SHP77 treated with DMSO at 0.1 percent for 48 hours (cell line): Measurements from ENCODE around the gene LY86.

ENCODE experiments used
- DNase-seq: peaks from one replicate; lab custom pipeline; 2025; lab: John Stamatoyannopoulos, UW

LY86 gene

DNA sequence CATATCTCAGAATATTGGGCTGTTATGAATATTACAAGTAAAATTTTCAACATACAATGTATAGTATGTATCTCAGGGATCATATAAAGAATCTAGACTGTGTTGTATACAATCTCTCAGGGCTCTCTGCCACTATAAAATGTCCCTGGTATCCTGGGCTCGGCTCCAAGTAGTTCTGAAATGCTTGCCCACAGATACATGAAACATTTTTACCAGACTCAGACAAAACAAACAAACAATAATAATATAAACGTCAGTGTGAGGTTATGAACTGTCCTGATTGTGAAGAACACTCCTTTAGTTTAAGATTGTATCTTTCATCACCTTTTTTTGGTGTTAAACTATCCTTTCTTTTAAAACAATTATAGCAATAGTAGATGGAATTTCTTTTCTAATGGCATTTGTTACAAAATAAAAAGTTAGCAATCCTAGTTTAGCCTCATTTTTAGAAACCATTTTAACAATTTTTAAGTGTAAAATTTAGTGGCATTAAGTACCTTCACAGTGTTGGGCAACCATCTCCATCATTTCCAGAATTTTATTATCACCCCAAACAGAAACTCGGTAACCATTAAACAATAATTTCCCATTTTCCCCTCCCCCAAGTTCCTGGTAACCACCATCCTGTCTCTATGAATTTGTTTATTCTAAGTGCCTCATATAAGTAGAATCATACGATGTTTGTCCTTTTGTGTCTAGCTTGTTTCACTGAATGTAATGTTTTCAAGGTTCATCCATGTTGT lies 17.4 kb upstream of the LY86 start:
- DNase-seq: no peak

DNA sequence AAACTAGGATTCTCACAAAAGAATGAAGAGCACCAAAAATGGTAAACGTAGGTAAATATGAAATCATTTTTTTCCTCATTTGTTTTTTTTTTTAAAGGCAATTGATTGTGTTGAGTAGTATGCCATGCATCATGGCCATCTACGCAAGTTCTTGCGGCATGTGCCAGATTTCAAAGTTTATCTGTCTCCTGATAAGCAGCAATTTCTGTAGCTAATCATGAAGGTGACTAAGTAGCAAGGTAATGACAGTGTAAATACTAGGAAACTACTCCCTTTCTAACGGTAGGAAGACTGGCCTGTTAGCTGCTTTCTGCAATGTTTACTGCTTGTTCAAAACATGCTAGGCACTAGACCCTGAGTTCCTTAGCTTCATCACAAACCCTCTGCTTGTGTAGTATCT lies 13.4 kb upstream of the LY86 start:
- no peak for DNase-seq

DNA sequence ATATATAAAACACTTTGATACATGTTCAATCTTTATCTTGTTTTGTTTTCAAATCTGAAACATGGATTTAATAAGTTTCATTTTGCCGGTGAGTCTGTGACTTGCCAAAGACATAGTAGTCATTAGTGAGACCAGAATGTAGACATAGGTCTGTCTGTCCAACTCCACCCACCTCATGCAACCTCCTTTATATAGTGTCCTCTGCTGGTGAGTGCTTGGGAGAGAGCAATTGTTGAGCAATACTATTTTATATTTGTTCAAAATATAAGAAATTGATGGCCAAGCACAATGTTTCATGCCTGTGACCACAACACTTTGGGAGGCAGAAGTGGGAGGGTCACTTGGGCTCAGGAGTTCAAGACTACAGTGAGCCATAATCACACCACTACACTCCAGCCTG lies 10.8 kb upstream of the LY86 start:
- DNase-seq: no peak

DNA sequence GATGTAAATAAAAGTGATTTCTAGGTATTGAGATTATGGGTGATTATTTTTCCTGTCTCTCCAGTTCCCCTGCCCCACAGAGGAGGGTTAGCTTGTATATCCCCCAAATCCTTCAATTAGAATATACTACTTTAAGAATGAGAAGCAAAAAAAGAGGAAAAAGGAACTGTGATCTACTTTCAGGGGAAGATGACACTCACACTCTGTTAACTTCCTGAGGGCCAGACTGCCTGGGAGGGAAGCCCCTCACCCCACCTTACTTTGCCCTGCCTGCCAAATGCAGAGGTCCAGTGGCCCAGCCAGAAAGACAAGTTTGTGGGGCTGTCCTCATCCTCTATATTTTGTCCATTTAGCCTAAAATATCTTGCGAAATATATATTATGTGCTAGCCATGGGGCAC lies 9.2 kb upstream of the LY86 start:
- no peak for DNase-seq

DNA sequence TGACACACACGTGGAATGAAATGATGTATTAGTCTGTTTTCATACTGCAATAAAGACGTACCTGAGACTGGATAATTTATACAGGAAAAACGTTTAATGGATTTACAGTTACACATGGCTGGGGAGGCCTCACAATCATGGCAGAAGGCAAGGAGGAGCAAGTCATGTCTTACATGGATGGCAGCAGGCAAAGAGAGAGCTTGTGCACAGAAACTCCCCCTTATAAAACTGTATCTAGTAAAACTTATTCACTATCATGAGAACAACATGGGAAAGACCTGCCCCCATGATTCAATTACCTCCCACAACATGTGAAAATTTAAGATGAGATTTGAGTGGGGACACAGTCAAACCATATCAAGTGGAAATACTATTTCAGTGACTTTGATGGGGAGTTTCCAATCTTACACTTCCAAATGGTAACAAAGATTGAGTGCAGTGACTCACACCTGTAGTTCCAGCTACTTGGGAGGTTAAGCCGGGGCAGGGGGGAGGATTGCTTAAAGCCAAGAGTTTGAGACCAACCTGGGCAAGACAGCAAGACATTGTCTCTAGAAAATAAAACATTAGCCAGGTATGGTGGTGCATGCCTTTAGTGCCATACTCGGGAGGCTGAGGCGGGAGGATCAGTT lies 8.2 kb upstream of the LY86 start:
- DNase-seq: no peak

DNA sequence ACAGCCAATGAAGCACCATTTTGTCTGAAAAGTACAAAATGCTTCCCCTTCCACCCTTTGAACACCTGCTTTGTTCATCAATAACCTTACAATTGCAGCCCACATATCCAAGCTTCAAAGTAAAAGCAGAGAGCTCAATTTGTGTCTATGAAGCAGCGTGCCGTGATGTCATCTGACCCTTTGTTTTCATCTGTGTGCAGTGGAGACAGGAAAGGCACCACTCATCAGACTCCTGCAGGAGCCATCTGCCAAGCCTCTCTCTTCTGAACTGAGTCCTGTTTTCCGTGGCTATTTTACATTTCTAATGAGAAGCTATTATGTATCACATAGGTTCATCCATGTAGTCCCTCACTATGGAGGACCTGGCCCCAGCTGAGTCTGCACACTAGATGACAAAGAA lies 7.5 kb upstream of the LY86 start:
- no peak for DNase-seq

DNA sequence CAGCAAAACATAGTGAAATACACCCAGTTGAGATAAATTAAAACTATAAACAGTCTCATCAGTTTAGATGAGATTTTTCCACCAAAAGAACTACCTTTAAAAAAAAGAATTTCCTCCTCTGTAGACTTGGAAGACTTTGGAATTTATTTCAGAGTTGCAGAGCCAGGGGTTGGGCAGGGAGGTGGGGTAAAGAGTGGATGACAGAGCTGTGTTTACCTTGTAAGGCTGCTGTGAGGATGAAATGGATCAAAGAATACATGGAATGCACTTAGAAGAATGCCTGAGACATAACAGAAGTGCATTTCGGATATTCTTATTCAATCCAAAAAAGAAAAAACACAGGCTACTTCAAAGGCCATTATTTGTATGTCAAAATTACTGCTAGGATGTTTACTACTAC lies 6.4 kb upstream of the LY86 start:
- no peak for DNase-seq

DNA sequence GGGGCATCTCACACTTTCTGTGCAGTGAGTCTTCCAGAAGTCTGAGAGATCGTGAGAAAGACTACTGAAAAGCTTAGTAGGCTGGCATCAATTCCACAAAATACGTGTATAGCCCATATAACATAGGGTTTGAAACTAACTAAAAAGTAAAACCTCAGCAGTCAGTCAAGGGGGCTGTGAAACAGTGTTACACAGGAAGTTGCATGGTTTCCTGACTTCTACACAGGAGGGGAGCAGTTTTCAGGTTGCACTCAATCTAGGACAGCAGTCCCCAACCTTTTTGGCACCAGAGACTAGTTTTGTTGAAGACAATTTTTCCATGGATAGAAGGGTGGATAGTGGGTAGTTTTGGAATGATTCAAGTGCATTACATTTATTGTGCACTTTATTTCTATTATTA lies 4.7 kb upstream of the LY86 start:
- DNase-seq: no peak

DNA sequence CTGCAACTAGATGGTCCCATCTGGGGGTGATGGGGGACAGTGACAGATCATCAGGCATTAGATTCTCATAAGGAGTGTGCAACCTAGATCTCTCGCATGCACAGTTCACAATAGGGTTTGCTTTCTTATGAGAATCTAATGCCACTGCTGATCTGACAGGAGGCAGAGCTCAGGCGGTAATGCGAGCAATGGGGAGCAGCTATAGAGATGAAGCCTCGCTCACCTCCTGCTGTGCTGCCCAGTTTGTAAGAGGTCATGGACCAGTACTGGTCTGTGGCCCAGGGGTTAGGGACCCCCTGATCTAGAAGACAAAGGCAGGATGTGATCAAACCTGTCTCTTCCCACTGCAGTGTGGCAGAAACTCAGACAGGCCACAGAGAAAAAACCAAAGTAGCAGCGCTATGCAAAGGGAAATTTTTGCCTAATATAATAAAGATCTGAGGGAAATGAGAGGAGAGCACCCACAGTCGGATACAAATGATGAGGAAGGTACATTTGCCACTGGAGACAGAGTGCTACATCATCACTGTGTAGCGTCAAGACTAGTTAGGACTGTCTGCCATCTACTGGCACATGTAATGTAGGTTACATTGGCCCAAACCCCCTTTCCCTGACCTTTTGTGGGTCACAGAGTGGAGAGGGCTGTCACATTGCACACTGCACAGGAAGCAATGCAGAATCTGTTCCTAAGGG lies 4.1 kb upstream of the LY86 start:
- no peak for DNase-seq

DNA sequence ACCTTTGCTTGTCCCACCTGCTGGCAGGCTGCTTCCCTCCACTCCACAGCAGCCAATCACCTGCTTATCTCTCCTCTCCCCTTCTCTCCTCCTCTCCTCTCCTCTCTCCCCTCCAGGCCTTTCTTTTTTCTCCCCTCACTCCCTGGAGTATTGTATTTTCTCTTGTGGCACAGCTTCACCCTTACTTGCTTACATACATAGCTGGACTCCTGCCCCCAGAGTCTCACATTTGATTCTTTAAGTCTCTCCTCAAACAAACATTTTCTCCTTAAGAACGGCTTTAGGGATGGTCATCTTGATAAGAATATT lies 3.6 kb upstream of the LY86 start:
- no peak for DNase-seq

DNA sequence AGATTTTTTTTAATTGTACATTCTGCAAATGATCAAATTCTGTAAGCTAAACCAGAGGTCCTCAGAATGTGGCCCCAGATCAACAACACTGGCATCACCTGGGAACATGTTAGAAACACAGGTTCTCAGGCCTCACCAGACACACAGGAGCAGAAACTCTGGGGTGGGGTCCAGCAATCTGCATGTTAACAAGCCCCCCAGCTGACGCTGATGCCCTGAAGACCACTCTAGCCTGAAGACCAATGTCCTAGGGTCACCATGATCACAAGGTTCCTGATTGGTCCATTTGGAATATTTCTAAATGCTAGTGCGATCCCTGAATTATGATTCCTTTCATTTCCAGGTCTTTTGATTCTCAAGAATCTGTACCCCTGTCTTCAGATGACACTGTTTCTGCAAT lies 2.4 kb upstream of the LY86 start:
- DNase-seq: no peak

DNA sequence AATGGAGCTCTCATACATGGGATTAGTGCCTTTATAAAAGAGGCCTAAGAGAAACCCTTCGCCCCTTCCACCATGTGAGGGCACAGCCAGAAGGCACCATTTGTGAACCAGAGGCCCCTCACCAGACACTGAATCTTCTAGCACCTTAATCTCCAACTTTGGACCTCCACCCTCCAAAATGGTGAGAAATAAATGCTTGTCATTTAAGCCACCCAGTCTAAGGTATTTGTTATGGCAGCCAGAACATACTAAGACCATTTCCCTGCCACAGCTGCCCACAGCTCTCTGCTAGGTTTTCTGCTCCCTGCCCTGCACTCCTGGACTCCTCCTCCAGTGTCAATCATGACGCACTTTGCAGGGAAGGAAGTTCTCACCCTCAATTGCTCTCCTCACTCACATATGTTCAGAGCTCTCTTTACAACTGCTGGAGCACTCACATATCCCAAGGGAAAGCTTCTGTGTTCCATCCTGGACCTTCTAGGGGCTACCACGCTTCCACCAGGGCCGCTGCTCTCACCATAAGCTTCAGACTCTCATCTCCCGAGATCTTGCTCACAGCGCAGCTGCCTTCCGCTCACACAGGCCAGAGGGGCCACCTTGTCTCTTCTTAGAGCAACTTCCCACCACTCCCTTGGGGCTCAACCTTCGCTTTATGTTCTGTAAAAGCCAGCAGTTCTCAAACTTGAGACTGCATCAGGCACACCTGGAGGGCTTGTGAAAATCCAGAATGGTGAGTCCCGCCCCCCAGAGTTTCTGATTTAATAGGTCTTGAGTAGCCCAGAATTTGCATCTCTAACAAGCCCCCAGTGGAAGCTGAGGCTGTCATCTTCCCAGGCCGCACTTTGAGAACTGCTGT lies 1.6 kb upstream of the LY86 start:
- DNase-seq: no peak

DNA sequence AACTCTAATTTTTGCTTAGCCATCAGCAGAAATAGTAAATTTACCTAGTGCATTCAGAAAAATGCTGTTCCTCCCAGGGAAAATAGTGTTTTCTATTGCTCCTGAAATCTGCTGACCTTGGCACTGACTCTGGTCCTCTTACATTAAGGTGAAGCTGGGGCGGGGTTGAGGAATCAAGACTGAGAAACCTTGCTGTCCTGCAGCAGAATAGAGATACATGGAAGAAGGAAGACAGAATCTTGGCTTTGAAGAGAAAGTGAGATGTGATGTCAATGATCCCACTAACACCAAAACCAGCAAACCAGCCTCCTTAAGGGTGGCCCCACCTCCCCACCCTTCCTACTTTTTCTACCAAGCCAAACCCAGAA lies 840 bp upstream of the LY86 start:
- no peak for DNase-seq

DNA sequence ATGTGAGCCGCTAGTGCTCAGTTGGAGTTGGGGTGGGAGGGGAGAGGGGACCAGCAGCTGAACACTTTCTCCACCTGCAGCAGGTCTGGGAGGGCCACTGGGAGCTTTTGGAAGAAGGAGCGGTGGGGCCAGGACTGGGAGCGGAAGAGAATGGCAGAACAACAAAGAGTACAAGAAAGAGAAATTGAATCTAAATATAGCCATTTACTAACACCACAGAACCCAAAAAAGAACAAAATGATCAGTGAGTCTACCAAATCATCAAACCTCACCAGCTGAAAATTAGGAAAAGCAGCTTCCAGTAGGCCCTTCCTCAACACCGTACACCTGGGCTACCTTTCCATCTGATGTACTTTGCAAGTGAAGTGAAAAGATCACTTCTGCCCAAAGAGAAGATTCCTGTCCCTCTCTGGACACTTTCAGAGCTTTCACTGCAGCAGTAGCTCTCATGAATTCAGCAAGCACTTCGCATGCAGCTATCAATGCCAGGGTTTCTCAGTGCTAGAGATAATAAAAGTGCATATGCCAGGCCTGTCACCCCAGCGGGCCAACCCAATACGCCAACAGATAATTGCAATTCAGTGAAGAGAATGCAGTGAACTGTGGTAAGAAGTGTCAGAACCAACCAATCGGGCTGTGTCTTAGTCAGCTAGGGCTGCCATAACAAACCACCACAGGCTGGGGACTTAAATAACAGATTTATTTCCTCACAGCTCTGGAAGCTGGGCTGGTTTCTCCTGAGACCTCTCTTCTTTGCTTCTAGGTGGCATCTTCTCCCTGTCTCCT lies 597 bp downstream of the LY86 start:
- DNase-seq: no peak

DNA sequence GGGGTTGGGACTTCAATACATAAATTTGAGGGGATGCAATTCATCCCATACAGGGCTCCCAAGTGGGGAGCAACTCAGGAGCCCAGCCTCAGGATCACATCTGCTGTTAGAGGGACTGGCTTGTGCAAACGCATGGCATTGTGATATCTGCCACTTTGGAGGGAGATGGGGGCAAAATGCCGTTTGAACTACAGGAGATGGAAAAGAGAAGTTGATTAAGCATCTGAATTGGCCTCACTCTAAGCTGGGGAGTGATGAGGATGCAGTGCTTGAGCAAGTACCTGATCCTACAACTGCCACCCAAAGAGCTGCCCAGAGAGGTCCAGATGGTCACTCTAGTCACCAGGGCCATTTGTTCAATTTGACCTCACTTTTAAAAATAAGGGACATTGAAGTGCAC lies 2.0 kb downstream of the LY86 start:
- DNase-seq: no peak

DNA sequence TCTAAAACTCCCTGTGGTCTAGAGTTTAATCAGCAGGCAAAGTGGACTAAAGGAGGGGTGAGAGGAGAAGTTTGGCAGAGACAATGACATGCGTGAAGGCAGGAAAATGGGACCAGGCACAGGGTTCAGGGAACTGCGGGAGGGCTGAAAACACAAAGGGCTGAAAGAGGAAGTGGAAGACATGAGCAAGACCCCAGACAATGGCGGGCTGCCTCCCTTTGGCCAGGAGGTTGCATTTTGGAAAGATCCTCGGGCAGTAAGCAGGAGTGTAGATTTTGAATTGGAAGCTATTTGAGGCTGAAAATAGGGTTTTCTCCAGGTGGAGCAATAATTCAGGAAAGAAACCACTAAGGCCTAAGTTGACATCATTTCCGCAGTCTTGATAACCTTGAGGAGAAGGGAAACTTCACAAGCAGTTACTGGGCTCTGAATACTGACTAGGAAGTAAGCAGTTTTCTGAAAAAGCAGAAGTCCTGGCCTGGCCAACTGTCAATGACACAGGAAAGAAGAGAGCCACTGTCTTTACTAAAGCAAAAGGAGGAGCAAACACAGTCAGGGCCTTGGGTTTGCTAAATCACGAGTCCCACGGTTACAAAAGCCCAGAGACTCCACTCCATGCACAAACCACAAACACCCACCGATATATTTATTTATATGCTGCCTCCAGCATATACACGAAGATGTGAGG lies 3.4 kb downstream of the LY86 start:
- DNase-seq: no peak

DNA sequence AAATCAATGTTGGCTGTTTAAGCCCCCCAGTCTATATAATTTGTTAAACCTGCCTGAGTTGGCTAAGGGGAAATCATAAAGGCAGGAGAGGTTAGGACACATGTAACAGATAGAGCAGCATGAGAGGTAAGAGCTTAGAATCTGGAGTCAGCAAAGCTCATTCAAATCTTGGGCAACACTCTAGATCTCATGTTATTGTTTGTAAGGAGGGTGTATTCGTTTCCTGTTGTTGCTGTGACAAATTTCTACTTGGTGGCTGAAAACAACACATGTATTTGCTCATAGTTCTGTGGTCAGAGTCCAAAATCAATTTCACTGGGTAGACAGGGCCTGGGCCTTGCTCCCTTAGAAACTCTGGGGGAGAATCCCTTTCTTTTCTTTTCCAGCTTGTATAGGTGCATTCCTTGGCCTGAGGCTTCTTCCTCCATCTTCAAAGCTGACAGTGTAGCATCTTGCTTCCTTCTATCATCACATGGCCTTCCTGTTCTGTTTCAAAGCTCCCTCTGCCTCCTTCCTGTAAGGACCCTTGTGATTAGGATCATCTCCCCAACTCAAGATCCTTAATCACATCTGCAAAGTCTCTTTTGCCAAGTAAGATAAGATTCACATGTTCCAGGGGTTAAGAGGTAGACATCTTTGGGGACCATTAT lies 4.4 kb downstream of the LY86 start:
- no peak for DNase-seq

DNA sequence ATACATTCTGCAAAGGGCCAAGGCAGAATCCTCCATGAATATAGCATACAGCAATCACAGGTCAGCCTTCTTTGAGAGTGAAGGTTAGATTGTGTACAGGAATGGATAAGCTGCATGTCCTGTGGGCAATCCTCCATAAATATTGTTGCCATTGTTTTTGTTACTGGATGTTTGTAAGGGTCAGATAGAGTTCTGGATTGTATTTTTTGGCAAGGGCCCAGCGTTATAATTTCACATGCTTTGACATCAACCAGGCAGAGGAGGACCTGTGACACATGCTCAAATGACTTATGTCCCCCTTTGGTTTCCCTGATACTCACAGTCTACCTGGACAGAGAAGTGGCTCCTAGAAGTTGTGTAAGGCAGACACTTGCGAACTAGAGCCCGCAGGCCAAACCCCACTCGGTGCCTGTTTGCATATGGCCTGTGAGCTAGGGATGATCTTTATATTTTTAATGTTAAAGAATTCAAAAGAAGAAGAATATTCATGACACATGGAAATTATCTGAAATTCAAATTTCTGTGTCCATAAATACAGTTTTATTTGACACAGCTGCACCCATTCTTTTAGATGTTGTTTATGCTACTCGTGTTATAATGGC lies 5.4 kb downstream of the LY86 start:
- no peak for DNase-seq

DNA sequence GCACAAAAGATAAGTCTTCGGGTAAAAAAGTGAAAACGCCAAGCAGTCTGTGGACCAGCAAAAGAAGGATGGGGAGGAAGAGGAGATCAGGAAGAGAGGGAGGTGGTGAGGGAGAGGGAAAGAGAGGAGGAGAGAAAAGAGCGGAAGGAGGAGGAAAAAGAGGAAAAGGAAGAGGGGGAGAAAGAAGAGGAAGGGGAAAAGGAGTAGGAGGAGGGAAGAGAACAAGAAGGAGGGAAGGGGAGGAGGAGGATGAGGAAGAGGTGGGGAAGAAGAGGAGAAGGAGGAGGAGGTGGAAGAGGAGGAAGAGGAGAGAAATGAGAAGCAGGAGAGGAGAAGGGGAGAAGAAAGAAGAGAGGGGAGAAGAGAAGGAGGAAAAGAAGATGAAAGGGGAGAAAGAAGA lies 6.5 kb downstream of the LY86 start:
- DNase-seq: no peak

DNA sequence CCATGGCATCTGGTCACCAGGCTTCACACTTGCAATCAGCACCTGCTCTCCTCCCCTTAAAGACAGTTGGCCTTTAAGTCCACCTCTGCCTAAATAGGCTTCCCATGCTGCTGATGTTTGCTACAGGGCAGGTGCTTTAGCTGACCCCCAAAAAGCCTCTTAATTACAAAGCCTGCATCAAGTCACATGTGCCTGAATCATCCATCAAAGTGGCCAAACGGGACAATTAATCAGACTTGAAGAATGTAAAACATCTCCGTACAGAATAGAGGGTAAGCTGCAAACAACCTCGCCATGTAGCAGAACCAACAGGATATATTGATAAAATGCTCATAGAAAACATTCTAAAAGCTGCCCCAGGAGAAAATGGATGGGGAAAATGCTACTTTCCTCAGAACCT lies 7.4 kb downstream of the LY86 start:
- no peak for DNase-seq
